ENCODE results near the gene ATOSA. TPM values are rescaled to one million over a fixed set of nuclear protein-coding genes. Genes with fewer than 3 reads are reported as not detected.

The ATOSA gene
- total RNA-seq, 1 experiment from 2014 or later: 5.8 TPM

- in situ Hi-C loops (cut with HindIII; ENCODE audit: low sequenced_read_pairs): no loop called here
These were observed 21.9 kb downstream of the ATOSA start for GRCh38 chr15:52657338-52657737.

GRCh38 chr15:52656412-52656811 lies 22.8 kb downstream of the ATOSA start:
- DNase-seq (ENCODE audit: low spot score): peak; percentile 78
- in situ Hi-C loops (cut with HindIII; ENCODE audit: low sequenced_read_pairs): no loop called here

More at GRCh38 chr15:52657338-52657737, 21.9 kb downstream of the ATOSA start:
- peak; percentile 25 for DNase-seq (ENCODE audit: low spot score)

GRCh38 chr15:52653431-52653964 lies 25.7 kb downstream of the ATOSA start:
- peak; percentile 26 for DNase-seq (ENCODE audit: low spot score)
- in situ Hi-C loops (cut with HindIII; ENCODE audit: low sequenced_read_pairs): no loop called here

GRCh38 chr15:52652984-52653383 lies 26.2 kb downstream of the ATOSA start:
- in situ Hi-C loops (cut with HindIII; ENCODE audit: low sequenced_read_pairs): no loop called here
- DNase-seq (ENCODE audit: low spot score): no peak

- DNase-seq (ENCODE audit: low spot score): no peak
- in situ Hi-C loops (cut with HindIII; ENCODE audit: low sequenced_read_pairs): no loop called here
These were observed 26.9 kb downstream of the ATOSA start for GRCh38 chr15:52652286-52652685.

GRCh38 chr15:52651868-52652267 lies 27.3 kb downstream of the ATOSA start:
- in situ Hi-C loops (cut with HindIII; ENCODE audit: low sequenced_read_pairs): no loop called here
- DNase-seq (ENCODE audit: low spot score): peak; percentile 96

- in situ Hi-C loops (cut with HindIII; ENCODE audit: low sequenced_read_pairs): no loop called here
- DNase-seq (ENCODE audit: low spot score): peak; percentile 35
These were observed 28.1 kb downstream of the ATOSA start for GRCh38 chr15:52651114-52651513.

- in situ Hi-C loops (cut with HindIII; ENCODE audit: low sequenced_read_pairs): no loop called here
- peak; percentile 39 for DNase-seq (ENCODE audit: low spot score)
These were observed 29.5 kb downstream of the ATOSA start for GRCh38 chr15:52649686-52650085.

GRCh38 chr15:52645916-52646315 lies 33.3 kb downstream of the ATOSA start:
- in situ Hi-C loops (cut with HindIII; ENCODE audit: low sequenced_read_pairs): no loop called here
- DNase-seq (ENCODE audit: low spot score): no peak

GRCh38 chr15:52642386-52643361 lies 36.5 kb downstream of the ATOSA start:
- DNase-seq (ENCODE audit: low spot score): peak; percentile 25
- in situ Hi-C loops (cut with HindIII; ENCODE audit: low sequenced_read_pairs): no loop called here

- no peak for DNase-seq (ENCODE audit: low spot score)
- in situ Hi-C loops (cut with HindIII; ENCODE audit: low sequenced_read_pairs): no loop called here
These were observed 42.7 kb downstream of the ATOSA start for GRCh38 chr15:52636459-52636858.

GRCh38 chr15:52635908-52636307 lies 43.3 kb downstream of the ATOSA start:
- in situ Hi-C loops (cut with HindIII; ENCODE audit: low sequenced_read_pairs): no loop called here

More at GRCh38 chr15:52635908-52636307, 43.3 kb downstream of the ATOSA start:
- DNase-seq (ENCODE audit: low spot score): no peak

Other genes with a start within 250 kb of the ATOSA start
- gene MYO5A, start 150.5 kb downstream of the ATOSA start, total RNA-seq (2014; rRNA removed; shearing (Covaris generic)): 5.5 and 10.0 TPM in 2 replicates
- gene ARPP19, start 110.4 kb downstream of the ATOSA start, total RNA-seq (2014; rRNA removed; shearing (Covaris generic)): 30.8 and 60.3 TPM in 2 replicates
- gene ONECUT1, start 110.9 kb upstream of the ATOSA start, total RNA-seq (2014; rRNA removed; shearing (Covaris generic)): not detected in 2 replicates

Data from G401 (cell line).